ENCODE results near the gene DOCK6. TPM values are rescaled to one million over a fixed set of nuclear protein-coding genes. Genes with fewer than 3 reads are reported as not detected.
A peak's percentile ranks its signal among the peaks of the same experiment; 100 is the strongest.

The DOCK6 gene
- total and polyA plus RNA-seq, 12 donors, result 27.6 to 73.3 (median 40.2) TPM

GRCh38 chr19:11300811-11301120 lies 38.4 kb upstream of the DOCK6 start:
- Histone ChIP-seq H3K36me3 (no peaks in the 10 kb centered on the region), H3K27ac (no peak overlapping the region), H3K4me3 (no peak overlapping the region), H3K4me1 (peaks cover 0 to 17% (median 0%) of the 10 kb centered on the region in 9 donors), H3K9me3 (no peaks in the 10 kb centered on the region), H3K27me3 (no peaks in the 10 kb centered on the region)
- intact Hi-C loops (cut with DNase I), result no loop called here
- TF ChIP-seq CTCF (IDR thresholded peaks at IDR 0.05), result no peak
- 83 to 85% methylated on average over 11 of the region's 11 CpGs for WGBS, 2 donors
- DNase-seq (no peak), ATAC-seq (no peak)

- WGBS, 2 donors, result 73 to 84% methylated on average over 8 of the region's 8 CpGs
- no peak for ATAC-seq
- H3K4me3 ChIP-seq, result no peak overlapping the region
- intact Hi-C loops (cut with DNase I), result loop anchor here in 9 of 10 donors (5.0 to 10.0 kb wide), 12 partner anchors 37 to 287 kb away; partner anchors contain the start of genes ELAVL3 (in 3 of the 9), CCDC159 (in 1 of the 9), EPOR (in 1 of the 9) and ODAD3 (in 1 of the 9)
- peaks cover 0 to 22% (median 0%) of the 10 kb centered on the region in 9 donors for H3K4me1 ChIP-seq
- no peaks in the 10 kb centered on the region for H3K36me3 ChIP-seq
- no peaks in the 10 kb centered on the region for H3K27me3 ChIP-seq
- DNase-seq, result no peak
- H3K27ac ChIP-seq, result no peak overlapping the region
- no peaks in the 10 kb centered on the region for H3K9me3 ChIP-seq
- TF ChIP-seq CTCF (IDR thresholded peaks at IDR 0.05), result no peak
Measured at GRCh38 chr19:11299946-11300810, 37.9 kb upstream of the DOCK6 start.

GRCh38 chr19:11296264-11296663 lies 33.9 kb upstream of the DOCK6 start:
- 45 to 46% methylated on average over 7 of the region's 7 CpGs for WGBS, 2 donors
- ATAC-seq (peak in 2 of 8 donors; percentile 12 to 33), DNase-seq (peak in 1 of 2 donors; percentile 30)
- intact Hi-C loops (cut with DNase I), result loop anchor here in 9 of 10 donors (5.0 to 10.0 kb wide), 12 partner anchors 41 to 291 kb away; partner anchors contain the start of genes ELAVL3 (in 3 of the 9), CCDC159 (in 1 of the 9), EPOR (in 1 of the 9) and ODAD3 (in 1 of the 9)
- no peak for TF ChIP-seq CTCF (IDR thresholded peaks at IDR 0.05)
- peaks cover 0 to 38% (median 10%) of the 10 kb centered on the region in 9 donors for H3K4me1 ChIP-seq
- H3K27ac ChIP-seq, result peak overlapping the region in 9 of 10 donors; percentile 30 to 64 (median 42)
- no peaks in the 10 kb centered on the region for H3K36me3 ChIP-seq
- H3K27me3 ChIP-seq, result no peaks in the 10 kb centered on the region
- no peak overlapping the region for H3K4me3 ChIP-seq
- H3K9me3 ChIP-seq, result no peaks in the 10 kb centered on the region

- Histone ChIP-seq H3K4me3 (no peak within 1 kb of the TSS), H3K27ac (peak within 1 kb of the TSS in 9 of 10 donors; percentile 30 to 64 (median 43)), H3K27me3 (no peaks in the 10 kb centered on the region), H3K9me3 (no peaks in the 10 kb centered on the region), H3K36me3 (no peaks in the 10 kb centered on the region), H3K4me1 (peaks cover 0 to 38% (median 10%) of the 10 kb centered on the region in 9 donors)
- intact Hi-C loops (cut with DNase I), result loop anchor here in 9 of 10 donors (2.0 to 10.0 kb wide), 13 partner anchors 42 to 292 kb away; partner anchors contain the start of genes ELAVL3 (in 3 of the 9), CCDC159 (in 1 of the 9), EPOR (in 1 of the 9) and ODAD3 (in 1 of the 9)
- ATAC-seq, result no peak
- 92% methylated on average over 8 of the region's 8 CpGs for WGBS, 2 donors
- no peak for TF ChIP-seq CTCF (IDR thresholded peaks at IDR 0.05)
- no peak for DNase-seq
Measured at GRCh38 chr19:11295665-11296245, 33.4 kb upstream of the DOCK6 start, which contains the start of gene TSPAN16. TSPAN16 (plus strand) TSS chr19:11296160; CDS start chr19:11296298, 138 bp downstream.
